HUES64 (cell line): ENCODE data around the gene INAFM2.

Source experiments
- H3K27ac ChIP-seq: 2 replicates; pipeline ENCODE4 v1.7.0; 2013; ENCODE audit warnings: low read depth, low read length, inconsistent platforms
- H3K27me3 ChIP-seq: 2 replicates; pipeline ENCODE4 v1.6.1; 2013; ENCODE audit warnings: mild to moderate bottlenecking, low read length; ENCODE audit not compliant: insufficient read depth
- H3K36me3 ChIP-seq: 2 replicates; pipeline ENCODE4 v1.6.1; 2013; ENCODE audit warnings: mild to moderate bottlenecking, low read length; ENCODE audit not compliant: insufficient read depth
- H3K4me1 ChIP-seq: 2 replicates; pipeline ENCODE4 v1.6.1; 2013; ENCODE audit warnings: mild to moderate bottlenecking, low read length, moderate library complexity; ENCODE audit not compliant: insufficient read depth
- H3K4me3 ChIP-seq: 2 replicates; pipeline ENCODE4 v1.5.1; 2013; ENCODE audit warnings: mild to moderate bottlenecking, low read length, moderate library complexity
- H3K9ac ChIP-seq: 2 replicates; pipeline ENCODE4 v1.6.1; 2013; ENCODE audit warnings: mild to moderate bottlenecking, low read depth, low read length
- H3K9me3 ChIP-seq: 2 replicates; pipeline ENCODE4 v1.6.1; 2013; ENCODE audit warnings: low read depth, low read length; ENCODE audit not compliant: insufficient read depth
- WGBS: fragments of 150-250, 120-280 bp; methylation state at CpG from one replicate; pipeline ENCODE4 v1.1.7; 2013; ENCODE audit warnings: missing lambda C conversion rate; 5-methylcytosine and 5-hydroxymethylcytosine counted together

The INAFM2 gene

GRCh38 chr15:40357723-40358470, 34.4 kb downstream of the INAFM2 start, which contains the start of gene DISP2:
Gene DISP2 (plus strand): TSS chr15:40358219. CDS start chr15:40358322, 103 bp downstream.
- peaks cover 49% of the 10 kb centered on the region for H3K27me3 ChIP-seq
- no peaks in the 10 kb centered on the region for H3K9me3 ChIP-seq
- 4% methylated on average over 82 of the region's 82 CpGs for WGBS
- H3K36me3 ChIP-seq = no peaks in the 10 kb centered on the region
- H3K4me3 ChIP-seq = peak within 1 kb of the TSS; percentile 65
- peak within 1 kb of the TSS; percentile 41; the same call in 1 of the 2 replicates for H3K27ac ChIP-seq
- peak within 1 kb of the TSS; percentile 36; the same call in 1 of the 2 replicates for H3K9ac ChIP-seq
- H3K4me1 ChIP-seq = peaks cover 17% of the 10 kb centered on the region

- Histone ChIP-seq H3K9me3 (no peaks in the 10 kb centered on the region), H3K27me3 (peaks cover 46% of the 10 kb centered on the region), H3K27ac (no peak overlapping the region), H3K36me3 (no peaks in the 10 kb centered on the region), H3K9ac (no peak overlapping the region), H3K4me3 (peak overlapping the region; percentile 56), H3K4me1 (peaks cover 16% of the 10 kb centered on the region)
- WGBS = 10% methylated on average over 31 of the region's 31 CpGs
Observed at GRCh38 chr15:40358471-40359353, 35.2 kb downstream of the INAFM2 start.

GRCh38 chr15:40360015-40360414, 36.5 kb downstream of the INAFM2 start:
- Histone ChIP-seq H3K9ac (no peak overlapping the region), H3K9me3 (no peaks in the 10 kb centered on the region), H3K36me3 (no peaks in the 10 kb centered on the region), H3K4me1 (peaks cover 5% of the 10 kb centered on the region; the same call in 1 of the 2 replicates), H3K4me3 (no peak overlapping the region), H3K27me3 (peaks cover 46% of the 10 kb centered on the region), H3K27ac (no peak overlapping the region)
- WGBS = 85% methylated on average over 4 of the region's 4 CpGs

GRCh38 chr15:40361640-40362039, 38.1 kb downstream of the INAFM2 start:
- WGBS = 91% methylated on average over 2 of the region's 2 CpGs
- Histone ChIP-seq H3K36me3 (no peaks in the 10 kb centered on the region), H3K27ac (no peak overlapping the region), H3K9ac (no peak overlapping the region), H3K4me1 (peaks cover 5% of the 10 kb centered on the region; the same call in 1 of the 2 replicates), H3K27me3 (peaks cover 52% of the 10 kb centered on the region), H3K9me3 (no peaks in the 10 kb centered on the region), H3K4me3 (no peak overlapping the region)

GRCh38 chr15:40363611-40364010, 40.1 kb downstream of the INAFM2 start:
- Histone ChIP-seq H3K27ac (no peak overlapping the region), H3K9ac (no peak overlapping the region), H3K27me3 (peaks cover 58% of the 10 kb centered on the region), H3K9me3 (no peaks in the 10 kb centered on the region), H3K36me3 (no peaks in the 10 kb centered on the region), H3K4me1 (no peaks in the 10 kb centered on the region), H3K4me3 (no peak overlapping the region)
- WGBS = 81% methylated on average over 8 of the region's 8 CpGs

GRCh38 chr15:40364251-40364650, 40.8 kb downstream of the INAFM2 start:
- WGBS = 84% methylated on average over 6 of the region's 6 CpGs
- Histone ChIP-seq H3K9me3 (no peaks in the 10 kb centered on the region), H3K27me3 (peaks cover 58% of the 10 kb centered on the region), H3K4me3 (no peak overlapping the region), H3K36me3 (no peaks in the 10 kb centered on the region), H3K9ac (no peak overlapping the region), H3K27ac (no peak overlapping the region), H3K4me1 (no peaks in the 10 kb centered on the region)

GRCh38 chr15:40365016-40365415, 41.5 kb downstream of the INAFM2 start:
- H3K4me1 ChIP-seq = no peaks in the 10 kb centered on the region
- H3K4me3 ChIP-seq = no peak overlapping the region
- WGBS = 93% methylated on average over 5 of the region's 5 CpGs
- peaks cover 56% of the 10 kb centered on the region for H3K27me3 ChIP-seq
- no peak overlapping the region for H3K9ac ChIP-seq
- no peak overlapping the region for H3K27ac ChIP-seq
- no peaks in the 10 kb centered on the region for H3K9me3 ChIP-seq
- no peaks in the 10 kb centered on the region for H3K36me3 ChIP-seq

GRCh38 chr15:40365624-40366456, 42.3 kb downstream of the INAFM2 start:
- H3K36me3 ChIP-seq = no peaks in the 10 kb centered on the region
- no peaks in the 10 kb centered on the region for H3K4me1 ChIP-seq
- H3K27me3 ChIP-seq = peaks cover 51% of the 10 kb centered on the region
- no peak overlapping the region for H3K9ac ChIP-seq
- no peak overlapping the region for H3K27ac ChIP-seq
- no peak overlapping the region for H3K4me3 ChIP-seq
- 87% methylated on average over 11 of the region's 11 CpGs for WGBS
- no peaks in the 10 kb centered on the region for H3K9me3 ChIP-seq

GRCh38 chr15:40366457-40367370, 43.2 kb downstream of the INAFM2 start:
- Histone ChIP-seq H3K4me3 (no peak overlapping the region), H3K27ac (no peak overlapping the region), H3K4me1 (no peaks in the 10 kb centered on the region), H3K27me3 (peaks cover 48% of the 10 kb centered on the region), H3K9me3 (no peaks in the 10 kb centered on the region), H3K9ac (no peak overlapping the region), H3K36me3 (no peaks in the 10 kb centered on the region)
- WGBS = 94% methylated on average over 14 of the region's 14 CpGs

- Histone ChIP-seq H3K36me3 (no peaks in the 10 kb centered on the region), H3K27ac (no peak overlapping the region), H3K4me1 (peaks cover 3% of the 10 kb centered on the region; the same call in 1 of the 2 replicates), H3K4me3 (peak overlapping the region; percentile 42; the same call in 1 of the 2 replicates), H3K9me3 (no peaks in the 10 kb centered on the region), H3K27me3 (peaks cover 48% of the 10 kb centered on the region), H3K9ac (no peak overlapping the region)
- 91% methylated on average over 5 of the region's 5 CpGs for WGBS
Observed at GRCh38 chr15:40367371-40367685, 43.8 kb downstream of the INAFM2 start.
